OCI-LY3 (cell line): ENCODE results near the gene TXNL4B.

Source experiments
- H2AFZ ChIP-seq: fragments of 200-600, 300-600 bp; shearing (Covaris generic); 2 replicates; pipeline ENCODE4 v1.6.0; 2014; ENCODE audit warnings: antibody characterized with exemption, low read depth, low read length
- H3K27ac ChIP-seq: fragments of 200-600, 300-600 bp; sonication (generic); 2 replicates; pipeline ENCODE4 v1.5.1; 2014; ENCODE audit warnings: mild to moderate bottlenecking, low read length, moderate library complexity, mixed read lengths
- H3K27me3 ChIP-seq: fragments of 200-600, 300-600 bp; sonication (generic); 2 replicates; pipeline ENCODE4 v1.6.1; 2014; ENCODE audit warnings: low read depth, low read length, mixed read lengths
- H3K36me3 ChIP-seq: fragments of 200-600, 300-600 bp; sonication (generic); replicated peaks from 2 replicates; pipeline ENCODE3; 2014; ENCODE audit warnings: low read depth, low read length, mixed read lengths
- H3K4me1 ChIP-seq: fragments of 300-600, 200-600 bp; sonication (generic); 2 replicates; pipeline ENCODE4 v1.6.1; 2014; ENCODE audit warnings: low read length, mixed read lengths
- H3K4me2 ChIP-seq: fragments of 200-600, 300-600 bp; sonication (generic); 2 replicates; pipeline ENCODE4 v1.6.1; 2014; ENCODE audit warnings: low read length, mixed read lengths
- H3K4me3 ChIP-seq: fragments of 300-600, 200-600 bp; sonication (generic); 2 replicates; pipeline ENCODE4 v1.5.1; 2014; ENCODE audit warnings: antibody characterized with exemption, mild to moderate bottlenecking, low read length, moderate library complexity
- H3K79me2 ChIP-seq: fragments of 300-600, 200-600 bp; shearing (Covaris generic); 2 replicates; pipeline ENCODE4 v1.6.1; 2014; ENCODE audit warnings: mild to moderate bottlenecking, low read length, mixed read lengths
- H3K9ac ChIP-seq: fragments of 300-600, 200-600 bp; shearing (Covaris generic); 2 replicates; pipeline ENCODE4 v1.6.0; 2014; ENCODE audit warnings: mild to moderate bottlenecking, low read length, moderate library complexity
- H3K9me3 ChIP-seq: fragments of 200-600, 300-600 bp; shearing (Covaris generic); 2 replicates; pipeline ENCODE4 v1.6.1; 2014; ENCODE audit warnings: low read length, mixed read lengths; ENCODE audit not compliant: insufficient read depth
- H4K20me1 ChIP-seq: fragments of 200-600, 300-600 bp; sonication (generic); 2 replicates; pipeline ENCODE4 v1.6.1; 2016; ENCODE audit warnings: low read length, mixed read lengths; ENCODE audit not compliant: insufficient read depth
- EZH2phosphoT487 ChIP-seq: fragments of 200-600 bp; shearing (Covaris generic); IDR thresholded peaks from 2 replicates; pipeline ENCODE4 v1.6.1; 2018; ENCODE audit warnings: antibody characterized with exemption, mixed run types, low read depth
- TF ChIP-seq, protein P1 (sequence below): fragments of 200-600, 300-600 bp; sonication (generic); IDR thresholded peaks from 2 replicates; pipeline ENCODE4 v1.5.1; 2014; ENCODE audit warnings: antibody characterized with exemption, low read length, low read depth

TXNL4B gene

DNA sequence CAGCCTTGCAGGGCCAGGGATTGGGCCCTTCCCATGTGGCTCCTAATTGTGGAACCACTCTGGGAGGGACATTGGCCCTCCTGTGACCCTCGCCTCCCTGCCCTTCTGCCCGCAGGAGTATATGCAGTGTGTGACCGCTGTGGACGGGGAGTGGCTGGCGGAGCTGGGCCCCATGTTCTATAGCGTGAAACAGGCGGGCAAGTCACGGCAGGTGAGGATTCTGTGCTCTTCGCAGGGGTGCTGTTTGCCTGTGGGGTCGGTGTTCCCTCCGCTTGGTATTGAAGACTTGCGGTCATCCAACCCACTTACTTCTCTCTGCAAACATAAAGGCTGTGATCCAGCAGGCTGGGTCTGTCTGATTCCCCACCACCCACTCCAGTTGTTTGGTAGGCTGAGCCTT lies 15.9 kb upstream of the TXNL4B start:
- H3K79me2 ChIP-seq = no peaks in the 10 kb centered on the region
- no peaks in the 10 kb centered on the region for H3K27me3 ChIP-seq
- H3K4me1 ChIP-seq = no peaks in the 10 kb centered on the region
- H3K36me3 ChIP-seq = peaks cover 61% of the 10 kb centered on the region
- no peak overlapping the region for H3K4me3 ChIP-seq
- H3K27ac ChIP-seq = no peak overlapping the region
- no peak overlapping the region for H2AFZ ChIP-seq
- no peak overlapping the region for H3K4me2 ChIP-seq
- TF ChIP-seq, protein P1, sequence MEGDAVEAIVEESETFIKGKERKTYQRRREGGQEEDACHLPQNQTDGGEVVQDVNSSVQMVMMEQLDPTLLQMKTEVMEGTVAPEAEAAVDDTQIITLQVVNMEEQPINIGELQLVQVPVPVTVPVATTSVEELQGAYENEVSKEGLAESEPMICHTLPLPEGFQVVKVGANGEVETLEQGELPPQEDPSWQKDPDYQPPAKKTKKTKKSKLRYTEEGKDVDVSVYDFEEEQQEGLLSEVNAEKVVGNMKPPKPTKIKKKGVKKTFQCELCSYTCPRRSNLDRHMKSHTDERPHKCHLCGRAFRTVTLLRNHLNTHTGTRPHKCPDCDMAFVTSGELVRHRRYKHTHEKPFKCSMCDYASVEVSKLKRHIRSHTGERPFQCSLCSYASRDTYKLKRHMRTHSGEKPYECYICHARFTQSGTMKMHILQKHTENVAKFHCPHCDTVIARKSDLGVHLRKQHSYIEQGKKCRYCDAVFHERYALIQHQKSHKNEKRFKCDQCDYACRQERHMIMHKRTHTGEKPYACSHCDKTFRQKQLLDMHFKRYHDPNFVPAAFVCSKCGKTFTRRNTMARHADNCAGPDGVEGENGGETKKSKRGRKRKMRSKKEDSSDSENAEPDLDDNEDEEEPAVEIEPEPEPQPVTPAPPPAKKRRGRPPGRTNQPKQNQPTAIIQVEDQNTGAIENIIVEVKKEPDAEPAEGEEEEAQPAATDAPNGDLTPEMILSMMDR = no peak
- TF ChIP-seq EZH2phosphoT487 = no peak
- no peaks in the 10 kb centered on the region for H4K20me1 ChIP-seq
- H3K9ac ChIP-seq = no peak overlapping the region
- no peaks in the 10 kb centered on the region for H3K9me3 ChIP-seq

DNA sequence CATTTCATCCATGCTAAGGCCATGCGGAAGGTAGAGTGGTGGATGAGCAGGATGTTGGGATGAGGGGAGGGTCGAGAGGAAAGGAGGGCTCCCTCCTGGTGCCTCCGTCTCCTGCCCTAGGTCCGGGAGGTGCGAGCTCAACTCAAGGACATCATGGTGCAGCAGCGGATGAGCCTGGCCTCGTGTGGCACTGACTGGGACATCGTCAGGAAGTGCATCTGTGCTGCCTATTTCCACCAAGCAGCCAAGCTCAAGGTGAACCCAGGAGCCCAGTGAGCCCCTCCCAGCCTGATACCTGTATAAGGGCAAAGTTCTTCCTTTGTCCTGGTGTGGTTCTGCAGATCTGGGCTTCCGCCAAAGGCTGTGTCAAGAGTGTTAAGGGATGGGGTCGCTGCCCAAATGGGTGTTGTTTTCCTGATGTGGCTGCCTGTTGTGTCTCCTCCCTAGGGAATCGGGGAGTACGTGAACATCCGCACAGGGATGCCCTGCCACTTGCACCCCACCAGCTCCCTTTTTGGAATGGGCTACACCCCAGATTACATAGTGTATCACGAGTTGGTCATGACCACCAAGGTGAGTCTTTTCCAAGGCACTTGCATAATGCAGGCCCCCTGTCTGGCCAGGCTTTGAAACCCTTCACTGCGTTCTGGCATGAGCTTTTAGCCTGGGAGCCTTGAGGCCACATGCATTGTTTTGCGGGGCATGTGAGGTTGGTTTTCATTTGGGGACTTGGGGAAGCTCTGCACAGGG lies 15.1 kb upstream of the TXNL4B start:
- Histone ChIP-seq H3K4me2 (no peak overlapping the region), H3K9ac (no peak overlapping the region), H3K4me1 (no peaks in the 10 kb centered on the region), H3K27me3 (no peaks in the 10 kb centered on the region), H4K20me1 (no peaks in the 10 kb centered on the region), H3K79me2 (no peaks in the 10 kb centered on the region), H3K4me3 (no peak overlapping the region), H2AFZ (no peak overlapping the region), H3K27ac (no peak overlapping the region), H3K36me3 (peaks cover 68% of the 10 kb centered on the region), H3K9me3 (no peaks in the 10 kb centered on the region)
- no peak for TF ChIP-seq EZH2phosphoT487
- TF ChIP-seq, protein P1 = no peak

DNA sequence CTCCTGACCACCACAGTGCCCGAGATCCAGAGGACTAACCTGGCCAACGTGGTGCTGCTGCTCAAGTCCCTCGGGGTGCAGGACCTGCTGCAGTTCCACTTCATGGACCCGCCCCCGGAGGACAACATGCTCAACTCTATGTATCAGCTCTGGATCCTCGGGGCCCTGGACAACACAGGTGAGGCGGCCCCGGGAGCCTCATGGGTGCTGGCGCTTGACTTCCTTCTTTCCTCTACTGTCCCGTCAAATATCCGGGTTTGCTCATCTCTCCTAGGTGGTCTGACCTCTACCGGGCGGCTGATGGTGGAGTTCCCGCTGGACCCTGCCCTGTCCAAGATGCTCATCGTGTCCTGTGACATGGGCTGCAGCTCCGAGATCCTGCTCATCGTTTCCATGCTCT lies 14.0 kb upstream of the TXNL4B start:
- no peak overlapping the region for H3K4me3 ChIP-seq
- H2AFZ ChIP-seq = no peak overlapping the region
- H3K4me1 ChIP-seq = no peaks in the 10 kb centered on the region
- no peaks in the 10 kb centered on the region for H3K79me2 ChIP-seq
- TF ChIP-seq, protein P1 = no peak
- no peak for TF ChIP-seq EZH2phosphoT487
- no peaks in the 10 kb centered on the region for H4K20me1 ChIP-seq
- H3K9ac ChIP-seq = no peak overlapping the region
- no peaks in the 10 kb centered on the region for H3K27me3 ChIP-seq
- H3K36me3 ChIP-seq = peaks cover 75% of the 10 kb centered on the region
- no peaks in the 10 kb centered on the region for H3K9me3 ChIP-seq
- no peak overlapping the region for H3K4me2 ChIP-seq
- H3K27ac ChIP-seq = no peak overlapping the region

DNA sequence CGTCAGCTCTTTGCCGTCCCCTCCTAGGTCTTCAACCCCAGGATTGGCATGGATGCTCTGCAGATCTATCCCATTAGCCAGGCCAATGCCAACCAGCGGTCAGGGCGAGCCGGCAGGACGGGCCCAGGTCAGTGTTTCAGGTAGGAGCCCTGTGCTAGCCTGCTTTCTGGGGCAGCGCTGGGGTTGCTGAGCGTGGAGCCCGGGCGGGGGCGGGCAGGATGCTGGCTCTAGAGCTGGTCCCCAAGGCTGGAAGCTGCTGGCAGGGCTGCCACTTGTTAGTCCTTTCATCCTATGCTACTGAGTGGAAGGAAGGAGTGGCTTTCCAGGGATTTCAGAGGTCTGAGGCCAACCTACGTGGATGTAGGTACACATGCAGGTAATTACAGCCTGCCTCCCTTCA lies 12.6 kb upstream of the TXNL4B start:
- peaks cover 71% of the 10 kb centered on the region for H3K36me3 ChIP-seq
- H3K4me2 ChIP-seq = no peak overlapping the region
- H3K79me2 ChIP-seq = no peaks in the 10 kb centered on the region
- H4K20me1 ChIP-seq = no peaks in the 10 kb centered on the region
- no peak overlapping the region for H2AFZ ChIP-seq
- no peak overlapping the region for H3K4me3 ChIP-seq
- H3K9me3 ChIP-seq = no peaks in the 10 kb centered on the region
- TF ChIP-seq EZH2phosphoT487 = no peak
- TF ChIP-seq, protein P1 = no peak
- H3K4me1 ChIP-seq = no peaks in the 10 kb centered on the region
- H3K27me3 ChIP-seq = no peaks in the 10 kb centered on the region
- H3K9ac ChIP-seq = no peak overlapping the region
- H3K27ac ChIP-seq = no peak overlapping the region
